Astrocyte (in vitro differentiated cells and primary cell): Measurements from ENCODE around the gene RRBP1. TPM values are rescaled to one million over a fixed set of nuclear protein-coding genes. Genes with fewer than 3 reads are reported as not detected.

Experiments
- DNase-seq: peaks from one replicate; pipeline ENCODE4 v3.0.0-alpha.2; 2010; ENCODE audit warnings: low read depth
- FAIRE-seq: peaks from 2 replicates; lab custom pipeline; 2011; peaks lifted over from hg19 to GRCh38; lab: Jason Lieb, UNC
- H2AFZ ChIP-seq: 2 replicates; pipeline ENCODE4 v1.6.0; 2012; ENCODE audit warnings: low read depth, low read length, inconsistent platforms
- H3K27ac ChIP-seq: 2 replicates; pipeline ENCODE4 v1.5.1; 2011; ENCODE audit warnings: low read depth, low read length, inconsistent platforms
- H3K27me3 ChIP-seq: 2 replicates; pipeline ENCODE4 v1.6.0; 2011; ENCODE audit warnings: low read length, inconsistent platforms; ENCODE audit not compliant: insufficient read depth
- H3K36me3 ChIP-seq: 2 replicates; pipeline ENCODE4 v1.5.1; 2011; ENCODE audit warnings: low read length, inconsistent platforms; ENCODE audit not compliant: insufficient read depth
- H3K4me1 ChIP-seq: 2 replicates; pipeline ENCODE4 v1.5.1; 2011; ENCODE audit warnings: low read length, inconsistent platforms; ENCODE audit not compliant: insufficient read depth
- H3K4me2 ChIP-seq: 2 replicates; pipeline ENCODE4 v1.6.0; 2012; ENCODE audit warnings: low read length, inconsistent platforms
- H3K4me3 ChIP-seq: 2 replicates; pipeline ENCODE4 v1.5.1; 2011; ENCODE audit warnings: low read depth, mild to moderate bottlenecking, low read length, inconsistent platforms; ENCODE audit not compliant: insufficient read depth
- H3K79me2 ChIP-seq: 2 replicates; pipeline ENCODE4 v1.6.0; 2012; ENCODE audit warnings: mild to moderate bottlenecking, low read length, inconsistent platforms; ENCODE audit not compliant: insufficient read depth
- H3K9ac ChIP-seq: 2 replicates; pipeline ENCODE4 v1.6.0; 2012; ENCODE audit warnings: mild to moderate bottlenecking, low read length, inconsistent platforms
- H3K9me3 ChIP-seq: 2 replicates; pipeline ENCODE4 v1.5.1; 2012; ENCODE audit warnings: low read depth, mild to moderate bottlenecking, low read length, inconsistent platforms; ENCODE audit not compliant: insufficient read depth
- H4K20me1 ChIP-seq: 2 replicates; pipeline ENCODE4 v1.6.0; 2012; ENCODE audit warnings: low read length, inconsistent platforms; ENCODE audit not compliant: insufficient read depth
- H3K27ac Mint-ChIP-seq: one replicate; pipeline ENCODE4 v1.8.0; 2021; ENCODE audit warnings: mild to moderate bottlenecking, mixed read lengths; ENCODE audit not compliant: unreplicated experiment
- H3K27me3 Mint-ChIP-seq: one replicate; pipeline ENCODE4 v1.8.0; 2021; ENCODE audit warnings: low read depth, mixed read lengths; ENCODE audit not compliant: unreplicated experiment
- H3K36me3 Mint-ChIP-seq: one replicate; pipeline ENCODE4 v1.8.0; 2021; ENCODE audit warnings: low read depth, mixed read lengths; ENCODE audit not compliant: unreplicated experiment
- H3K4me1 Mint-ChIP-seq: one replicate; pipeline ENCODE4 v1.8.0; 2021; ENCODE audit warnings: low read depth, mixed read lengths; ENCODE audit not compliant: unreplicated experiment
- H3K4me3 Mint-ChIP-seq: one replicate; pipeline ENCODE4 v1.8.0; 2021; ENCODE audit warnings: mild to moderate bottlenecking, moderate library complexity, mixed read lengths; ENCODE audit not compliant: unreplicated experiment
- H3K9me3 Mint-ChIP-seq: one replicate; pipeline ENCODE4 v1.8.0; 2021; ENCODE audit warnings: mild to moderate bottlenecking, mixed read lengths; ENCODE audit not compliant: unreplicated experiment
- EZH2 ChIP-seq: IDR thresholded peaks from 2 replicates; pipeline ENCODE4 v1.6.1; 2012; ENCODE audit warnings: mild to moderate bottlenecking, low read length, inconsistent platforms; ENCODE audit not compliant: insufficient read depth
- total RNA-seq: library from RNA; stranded (reverse); gene quantifications from 2 replicates; pipeline ENCODE4 v1.2.1, GENCODE V29; 2021
- TF ChIP-seq, protein P1 (sequence below): IDR thresholded peaks from 2 replicates; pipeline ENCODE4 v1.5.1; 2011; ENCODE audit warnings: low read depth, mild to moderate bottlenecking, inconsistent platforms, low read length, moderate library complexity; ENCODE audit not compliant: insufficient read depth

RRBP1 gene
- total RNA-seq, 1 donor from 2014 or later = 347 TPM

DNA sequence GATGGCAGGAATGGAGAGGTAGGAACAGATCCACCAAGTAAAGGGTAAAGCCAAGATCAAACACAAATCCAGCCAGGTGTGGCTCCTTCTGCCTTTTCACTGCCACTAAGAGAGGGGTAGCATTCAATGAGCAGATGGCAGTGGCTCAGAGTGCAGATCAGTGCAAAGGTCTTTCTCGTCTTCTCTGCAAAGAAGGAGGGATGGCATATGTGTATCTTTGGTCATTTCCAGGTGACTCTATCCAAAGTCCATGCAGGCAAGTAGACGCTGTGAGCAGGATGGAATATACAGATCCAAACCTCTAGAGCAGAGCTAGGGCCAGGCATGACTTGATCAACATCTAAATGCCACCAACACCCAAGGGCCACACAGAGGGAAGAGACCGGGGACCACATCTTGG lies 24.6 kb upstream of the RRBP1 start:
- Histone ChIP-seq H3K27me3 (no peaks in the 10 kb centered on the region), H3K4me3 (no peak overlapping the region), H3K79me2 (no peaks in the 10 kb centered on the region), H4K20me1 (no peaks in the 10 kb centered on the region), H2AFZ (no peak overlapping the region), H3K4me2 (no peak overlapping the region), H3K9me3 (no peaks in the 10 kb centered on the region), H3K4me1 (peaks cover 10% of the 10 kb centered on the region), H3K27ac (no peak overlapping the region), H3K36me3 (no peaks in the 10 kb centered on the region), H3K9ac (no peak overlapping the region)
- Mint-ChIP-seq H3K4me3 (no peak overlapping the region), H3K27ac (no peak overlapping the region), H3K27me3 (peaks cover 12% of the 10 kb centered on the region), H3K4me1 (peaks cover 12% of the 10 kb centered on the region), H3K9me3 (peaks cover 1% of the 10 kb centered on the region), H3K36me3 (no peaks in the 10 kb centered on the region)
- no peak for DNase-seq
- FAIRE-seq = no peak
- TF ChIP-seq, protein P1, sequence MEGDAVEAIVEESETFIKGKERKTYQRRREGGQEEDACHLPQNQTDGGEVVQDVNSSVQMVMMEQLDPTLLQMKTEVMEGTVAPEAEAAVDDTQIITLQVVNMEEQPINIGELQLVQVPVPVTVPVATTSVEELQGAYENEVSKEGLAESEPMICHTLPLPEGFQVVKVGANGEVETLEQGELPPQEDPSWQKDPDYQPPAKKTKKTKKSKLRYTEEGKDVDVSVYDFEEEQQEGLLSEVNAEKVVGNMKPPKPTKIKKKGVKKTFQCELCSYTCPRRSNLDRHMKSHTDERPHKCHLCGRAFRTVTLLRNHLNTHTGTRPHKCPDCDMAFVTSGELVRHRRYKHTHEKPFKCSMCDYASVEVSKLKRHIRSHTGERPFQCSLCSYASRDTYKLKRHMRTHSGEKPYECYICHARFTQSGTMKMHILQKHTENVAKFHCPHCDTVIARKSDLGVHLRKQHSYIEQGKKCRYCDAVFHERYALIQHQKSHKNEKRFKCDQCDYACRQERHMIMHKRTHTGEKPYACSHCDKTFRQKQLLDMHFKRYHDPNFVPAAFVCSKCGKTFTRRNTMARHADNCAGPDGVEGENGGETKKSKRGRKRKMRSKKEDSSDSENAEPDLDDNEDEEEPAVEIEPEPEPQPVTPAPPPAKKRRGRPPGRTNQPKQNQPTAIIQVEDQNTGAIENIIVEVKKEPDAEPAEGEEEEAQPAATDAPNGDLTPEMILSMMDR = no peak
- TF ChIP-seq EZH2 = no peak

DNA sequence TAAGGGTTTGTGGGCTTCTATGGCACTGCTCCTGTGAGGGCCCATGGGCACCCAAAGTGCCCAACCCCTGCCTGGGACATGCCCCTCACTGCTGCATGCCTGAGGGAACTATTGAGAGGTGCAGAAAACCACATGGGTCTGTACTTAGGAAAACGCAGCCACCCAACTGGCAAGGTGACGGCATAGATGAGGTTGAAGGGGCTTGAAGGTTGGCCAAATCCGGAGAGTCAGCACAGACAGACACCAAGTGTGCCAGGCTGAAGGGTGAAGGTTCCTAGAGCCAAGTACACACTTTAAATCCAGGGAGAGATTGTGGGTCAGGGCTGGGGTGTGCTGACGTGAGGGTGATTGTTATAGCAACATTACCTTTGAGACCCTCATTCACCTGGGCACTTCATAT lies 23.9 kb upstream of the RRBP1 start:
- H3K9me3 ChIP-seq = no peaks in the 10 kb centered on the region
- H3K4me3 ChIP-seq = no peak overlapping the region
- no peaks in the 10 kb centered on the region for H3K36me3 Mint-ChIP-seq
- no peak overlapping the region for H3K27ac Mint-ChIP-seq
- H3K27me3 ChIP-seq = no peaks in the 10 kb centered on the region
- H3K27me3 Mint-ChIP-seq = peaks cover 18% of the 10 kb centered on the region
- no peak overlapping the region for H3K4me2 ChIP-seq
- no peak for FAIRE-seq
- no peak overlapping the region for H2AFZ ChIP-seq
- H3K9me3 Mint-ChIP-seq = peaks cover 1% of the 10 kb centered on the region
- H3K4me1 ChIP-seq = peaks cover 7% of the 10 kb centered on the region
- H3K79me2 ChIP-seq = no peaks in the 10 kb centered on the region
- TF ChIP-seq EZH2 = no peak
- TF ChIP-seq, protein P1 = no peak
- no peak for DNase-seq
- H3K36me3 ChIP-seq = no peaks in the 10 kb centered on the region
- no peak overlapping the region for H3K27ac ChIP-seq
- no peaks in the 10 kb centered on the region for H4K20me1 ChIP-seq
- no peak overlapping the region for H3K9ac ChIP-seq
- peaks cover 8% of the 10 kb centered on the region for H3K4me1 Mint-ChIP-seq
- H3K4me3 Mint-ChIP-seq = no peak overlapping the region

DNA sequence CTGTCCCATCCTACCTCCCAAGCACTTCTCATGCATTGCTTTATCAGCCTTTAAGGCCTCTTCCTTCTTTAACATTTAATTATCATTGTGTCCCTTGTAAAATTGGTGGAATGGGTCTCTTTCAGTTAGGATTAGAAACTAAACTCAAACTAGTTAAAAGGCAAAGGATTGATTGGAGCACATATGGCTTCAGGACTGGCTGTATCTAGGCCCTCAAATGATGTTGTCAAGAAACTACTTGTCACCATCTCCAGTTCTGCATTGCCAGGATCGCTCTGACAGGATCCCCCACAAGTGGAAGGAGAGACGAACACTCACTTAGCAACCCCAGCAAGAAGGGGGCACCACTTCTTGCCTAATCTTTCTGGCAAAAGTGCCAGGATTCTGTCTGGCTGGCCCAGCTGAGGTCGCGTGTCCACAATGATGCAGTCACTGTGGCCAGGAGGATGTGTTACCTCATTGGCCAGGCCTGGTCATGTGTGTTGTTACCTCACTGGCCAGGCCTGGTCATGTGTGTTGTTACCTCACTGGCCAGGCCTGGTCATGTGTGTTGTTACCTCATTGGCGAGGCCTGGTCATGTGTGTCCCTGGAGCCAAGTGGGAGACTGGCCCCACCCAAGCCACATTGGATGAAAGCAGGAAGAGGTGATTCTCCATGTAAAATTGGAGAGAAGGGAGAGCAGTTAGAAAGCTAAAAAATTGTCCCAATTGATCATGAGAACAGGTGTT lies 22.7 kb upstream of the RRBP1 start:
- Histone ChIP-seq H3K79me2 (no peaks in the 10 kb centered on the region), H3K4me3 (no peak overlapping the region), H3K27ac (no peak overlapping the region), H4K20me1 (no peaks in the 10 kb centered on the region), H2AFZ (no peak overlapping the region), H3K27me3 (no peaks in the 10 kb centered on the region), H3K4me2 (no peak overlapping the region), H3K9ac (no peak overlapping the region), H3K9me3 (no peaks in the 10 kb centered on the region), H3K36me3 (no peaks in the 10 kb centered on the region), H3K4me1 (no peaks in the 10 kb centered on the region)
- Mint-ChIP-seq H3K27me3 (peaks cover 18% of the 10 kb centered on the region), H3K4me3 (no peak overlapping the region), H3K4me1 (no peaks in the 10 kb centered on the region), H3K27ac (no peak overlapping the region), H3K9me3 (peaks cover 1% of the 10 kb centered on the region), H3K36me3 (no peaks in the 10 kb centered on the region)
- FAIRE-seq = no peak
- no peak for TF ChIP-seq EZH2
- TF ChIP-seq, protein P1 = no peak
- DNase-seq = no peak
